Measurements from ENCODE around the gene PSPC1. TPM values are rescaled to one million over a fixed set of nuclear protein-coding genes. Genes with fewer than 3 reads are reported as not detected.
"Not testable (repeated sequence)": the region's sequence is repeated elsewhere in the genome, so short reads cannot be mapped to it uniquely, and the experiment has no call there.

The PSPC1 gene, protein sequence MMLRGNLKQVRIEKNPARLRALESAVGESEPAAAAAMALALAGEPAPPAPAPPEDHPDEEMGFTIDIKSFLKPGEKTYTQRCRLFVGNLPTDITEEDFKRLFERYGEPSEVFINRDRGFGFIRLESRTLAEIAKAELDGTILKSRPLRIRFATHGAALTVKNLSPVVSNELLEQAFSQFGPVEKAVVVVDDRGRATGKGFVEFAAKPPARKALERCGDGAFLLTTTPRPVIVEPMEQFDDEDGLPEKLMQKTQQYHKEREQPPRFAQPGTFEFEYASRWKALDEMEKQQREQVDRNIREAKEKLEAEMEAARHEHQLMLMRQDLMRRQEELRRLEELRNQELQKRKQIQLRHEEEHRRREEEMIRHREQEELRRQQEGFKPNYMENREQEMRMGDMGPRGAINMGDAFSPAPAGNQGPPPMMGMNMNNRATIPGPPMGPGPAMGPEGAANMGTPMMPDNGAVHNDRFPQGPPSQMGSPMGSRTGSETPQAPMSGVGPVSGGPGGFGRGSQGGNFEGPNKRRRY
- polyA plus RNA-seq, result 10 to 100 TPM; 10.6 to 28.5 (median 23.5) TPM

GRCh38 chr13:19782727-19783682, at the start of gene PSPC1:
Gene PSPC1, minus strand, starts transcription at chr13:19782945. Its CDS starts 188 bp downstream, at chr13:19782757.
- 20 to 23% (median 20%) methylated on average over 50 of the region's 50 CpGs for WGBS, 3 donors
- H3K27ac ChIP-seq (ENCODE audit: low read depth, low read length), result peak within 1 kb of the TSS; percentile 72

DNA sequence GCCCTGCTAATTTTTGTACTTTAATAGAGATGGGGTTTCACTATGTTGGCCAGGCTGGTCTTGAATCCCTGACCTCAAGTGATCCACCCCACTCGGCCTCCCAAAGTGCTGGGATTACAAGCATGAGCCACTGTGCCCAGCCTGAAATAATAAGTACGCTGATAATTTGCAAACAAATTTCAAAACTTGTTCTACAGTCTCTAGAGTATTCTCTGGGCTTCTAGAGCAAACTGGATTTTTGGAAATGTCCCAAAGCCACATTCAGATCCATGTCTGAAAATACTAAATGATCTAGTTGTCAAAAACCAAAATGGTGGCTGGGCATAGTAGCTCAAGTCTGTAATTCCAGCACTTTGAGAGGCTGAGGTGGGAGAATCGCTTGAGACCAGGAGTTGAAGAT, 39.9 kb upstream of the PSPC1 start:
- WGBS, 3 donors, result 81 to 90% (median 88%) methylated on average over 3 of the region's 3 CpGs
- H3K27ac ChIP-seq (ENCODE audit: low read depth, low read length), result no peak overlapping the region

DNA sequence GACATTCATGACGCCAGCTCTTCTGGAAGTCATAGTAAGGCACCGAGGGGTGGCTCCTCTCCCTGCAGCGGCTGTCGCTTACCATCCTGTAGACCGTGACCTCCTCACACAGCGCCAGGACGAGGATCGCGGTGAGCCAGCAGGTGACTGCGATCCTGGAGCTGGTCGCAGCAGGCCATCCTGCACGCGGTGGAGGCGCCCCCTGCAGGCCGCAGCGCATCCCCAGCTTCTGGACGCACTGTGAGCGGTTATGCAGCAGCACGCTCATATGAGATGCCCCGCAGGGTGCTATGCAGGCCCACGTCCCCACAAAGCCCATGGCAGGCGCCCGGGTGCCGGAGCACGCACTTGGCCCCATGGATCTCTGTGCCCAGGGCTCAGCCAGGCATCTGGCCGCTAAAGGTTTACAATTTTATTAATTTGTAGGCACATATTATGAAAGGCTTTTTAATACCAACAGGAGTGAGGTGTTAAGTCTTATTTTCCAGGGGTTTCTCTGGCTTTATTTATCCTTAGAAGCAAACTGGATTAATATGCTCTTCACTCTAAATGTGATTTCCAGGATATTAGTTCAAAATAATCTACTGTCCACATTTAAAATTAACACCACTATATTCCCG, 35.6 kb upstream of the PSPC1 start:
- 43 to 84% (median 81%) methylated on average over 27 of the region's 27 CpGs for WGBS, 3 donors
- H3K27ac ChIP-seq (ENCODE audit: low read depth, low read length), result no peak overlapping the region

- no peak overlapping the region for H3K27ac ChIP-seq (ENCODE audit: low read depth, low read length)
- 83 to 96% (median 94%) methylated on average over 7 of the region's 7 CpGs for WGBS, 3 donors
Measured at GRCh38 chr13:19817510-19818158, 34.9 kb upstream of the PSPC1 start.

DNA sequence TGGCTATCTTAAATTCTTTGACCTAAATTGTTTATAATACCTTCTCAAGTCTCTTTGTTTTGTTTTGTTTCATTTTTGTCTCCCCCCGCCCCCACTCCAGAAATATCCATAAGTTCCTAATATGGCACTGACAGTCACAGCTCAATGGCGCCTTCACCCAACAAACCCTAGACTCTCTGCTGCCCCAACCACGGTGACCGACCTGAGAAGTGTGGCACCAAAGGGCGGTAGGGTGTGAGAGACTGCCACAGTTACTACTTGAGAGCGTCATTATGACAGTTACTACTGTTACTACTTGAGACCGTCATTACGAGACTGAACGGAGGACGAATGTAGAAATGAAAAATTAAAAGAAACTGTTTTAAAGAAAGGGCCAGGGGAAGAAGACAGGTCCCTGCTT, 34.4 kb upstream of the PSPC1 start:
- no peak overlapping the region for H3K27ac ChIP-seq (ENCODE audit: low read depth, low read length)
- WGBS, 3 donors, result 96 to 97% (median 97%) methylated on average over 10 of the region's 10 CpGs

DNA sequence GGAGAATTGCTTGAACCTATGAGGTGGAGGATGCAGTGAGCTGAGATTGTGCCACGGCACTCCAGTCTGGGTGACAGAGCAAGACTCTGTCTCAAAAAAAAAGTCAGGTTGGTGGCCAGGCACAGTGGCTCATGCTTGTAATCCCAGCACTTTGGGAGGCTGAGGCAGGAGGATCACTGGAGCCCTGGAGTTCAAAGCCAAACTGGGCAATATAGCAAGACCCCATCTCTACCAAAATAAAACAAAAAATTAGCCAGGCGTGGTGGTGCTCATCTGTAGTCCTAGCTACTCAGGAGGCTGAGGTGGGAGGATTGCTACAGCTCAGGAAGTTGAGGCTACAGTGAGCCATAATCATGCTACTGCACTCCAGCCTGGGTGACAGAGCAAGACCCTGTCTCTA, 33.1 kb upstream of the PSPC1 start:
- not testable (repeated sequence) for H3K27ac ChIP-seq (ENCODE audit: low read depth, low read length)
- 91 to 97% (median 93%) methylated on average over 2 of the region's 2 CpGs for WGBS, 3 donors

GRCh38 chr13:19810996-19811881, 28.5 kb upstream of the PSPC1 start:
- 95 to 97% (median 97%) methylated on average over 7 of the region's 7 CpGs for WGBS, 3 donors
- no peak overlapping the region for H3K27ac ChIP-seq (ENCODE audit: low read depth, low read length)

- WGBS, 3 donors, result 78 to 97% (median 93%) methylated on average over 4 of the region's 4 CpGs
- no peak overlapping the region for H3K27ac ChIP-seq (ENCODE audit: low read depth, low read length)
Measured at GRCh38 chr13:19810151-19810550, 27.4 kb upstream of the PSPC1 start.

GRCh38 chr13:19805765-19806164, 23.0 kb upstream of the PSPC1 start:
- no peak overlapping the region for H3K27ac ChIP-seq (ENCODE audit: low read depth, low read length)
- WGBS, 3 donors, result 85 to 98% (median 96%) methylated on average over 4 of the region's 4 CpGs

DNA sequence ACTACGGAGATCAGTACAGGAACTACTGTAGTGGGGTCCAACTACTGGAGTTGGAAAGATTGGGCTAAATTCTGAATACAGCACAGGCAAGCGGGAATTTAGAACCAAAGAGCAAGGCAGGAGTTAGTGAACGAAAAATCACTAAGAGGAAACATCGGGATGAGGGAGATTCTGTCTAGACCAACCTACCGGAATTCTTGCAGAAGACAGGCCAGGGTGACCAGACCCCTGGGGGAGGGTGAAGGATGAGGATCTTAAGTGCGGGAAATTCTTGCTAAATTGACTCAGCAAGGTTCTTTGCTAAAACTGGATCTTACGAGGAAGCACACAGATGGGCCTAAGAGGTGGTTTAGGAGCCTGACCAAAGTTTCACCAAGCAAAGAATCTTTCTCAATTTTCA, 13.2 kb upstream of the PSPC1 start:
- no peak overlapping the region for H3K27ac ChIP-seq (ENCODE audit: low read depth, low read length)
- 84 to 95% (median 88%) methylated on average over 7 of the region's 7 CpGs for WGBS, 3 donors

DNA sequence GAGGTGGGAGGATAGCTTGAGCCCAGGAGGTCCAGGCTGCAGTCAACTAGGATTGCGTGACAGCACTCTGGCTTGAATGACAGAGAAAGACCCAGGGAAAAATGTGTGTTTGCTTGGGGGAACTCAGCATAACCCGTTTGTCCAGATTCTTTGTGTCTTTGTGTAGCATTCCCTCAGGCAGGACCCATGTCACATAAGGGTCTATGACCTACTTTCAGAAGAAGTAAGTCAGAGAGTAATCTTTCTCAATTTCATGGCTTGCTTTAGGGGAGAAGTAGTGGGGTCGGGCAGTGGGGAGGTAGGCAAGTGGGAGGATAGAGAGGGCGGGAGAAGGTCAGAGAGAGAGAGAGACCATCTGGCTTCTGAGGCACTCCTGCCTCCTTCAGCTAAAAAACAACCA, 11.9 kb upstream of the PSPC1 start:
- 65 to 90% (median 86%) methylated on average over 4 of the region's 4 CpGs for WGBS, 3 donors
- H3K27ac ChIP-seq (ENCODE audit: low read depth, low read length), result no peak overlapping the region

GRCh38 chr13:19791953-19792537, 9.3 kb upstream of the PSPC1 start:
- WGBS, 3 donors, result 90 to 96% (median 96%) methylated on average over 7 of the region's 7 CpGs
- H3K27ac ChIP-seq (ENCODE audit: low read depth, low read length), result no peak overlapping the region

GRCh38 chr13:19782049-19782726, 557 bp downstream of the PSPC1 start:
- H3K27ac ChIP-seq (ENCODE audit: low read depth, low read length), result peak overlapping the region; percentile 72
- 0 to 1% (median 0%) methylated on average over 77 of the region's 77 CpGs for WGBS, 3 donors

- WGBS, 3 donors, result 10 to 16% (median 10%) methylated on average over 9 of the region's 9 CpGs
- no peak overlapping the region for H3K27ac ChIP-seq (ENCODE audit: low read depth, low read length)
Measured at GRCh38 chr13:19781526-19781925, 1.2 kb downstream of the PSPC1 start.

GRCh38 chr13:19780753-19781418, 1.9 kb downstream of the PSPC1 start:
- H3K27ac ChIP-seq (ENCODE audit: low read depth, low read length), result not testable (repeated sequence)
- 91 to 94% (median 93%) methylated on average over 22 of the region's 22 CpGs for WGBS, 3 donors

GRCh38 chr13:19772306-19772705, 10.4 kb downstream of the PSPC1 start:
- 88 to 93% (median 92%) methylated on average over 6 of the region's 6 CpGs for WGBS, 3 donors
- H3K27ac ChIP-seq (ENCODE audit: low read depth, low read length), result no peak overlapping the region

All from adipose tissue (tissue), 3 donors.